NB4 (cell line): ENCODE measurements around the gene FHIT.

Experiments used
- CTCF ChIP-seq: IDR thresholded peaks from one replicate; pipeline ENCODE4 v1.5.1; 2012; ENCODE audit warnings: low read depth, low read length
- MAX ChIP-seq: IDR thresholded peaks from 2 replicates; pipeline ENCODE4 v1.6.1; 2011; ENCODE audit warnings: low read depth, low read length
- POLR2A ChIP-seq: IDR thresholded peaks from 2 replicates; pipeline ENCODE4 v1.6.1; 2011; ENCODE audit warnings: mild to moderate bottlenecking; ENCODE audit not compliant: insufficient read length; ENCODE audit errors: extremely low read depth

- TF ChIP-seq CTCF (no peak), POLR2A (no peak), MAX (no peak)
These were observed 1107.2 kb downstream of the FHIT start for GRCh38 chr3:60144071-60144470.
